Activated naive CD4-positive, alpha-beta T cell treated with anti-CD3 and anti-CD28 coated beads, Interleukin-2, amount 50 U/mL, for 16 hours (primary cell): ENCODE results near the gene ABCA1.
"Not testable (repeated sequence)": the region's sequence is repeated elsewhere in the genome, so short reads cannot be mapped to it uniquely, and the experiment has no call there.

Experiments
- DNase-seq: peaks from one replicate; pipeline ENCODE4 v3.0.0-alpha.2; 2020

ABCA1 gene

DNA sequence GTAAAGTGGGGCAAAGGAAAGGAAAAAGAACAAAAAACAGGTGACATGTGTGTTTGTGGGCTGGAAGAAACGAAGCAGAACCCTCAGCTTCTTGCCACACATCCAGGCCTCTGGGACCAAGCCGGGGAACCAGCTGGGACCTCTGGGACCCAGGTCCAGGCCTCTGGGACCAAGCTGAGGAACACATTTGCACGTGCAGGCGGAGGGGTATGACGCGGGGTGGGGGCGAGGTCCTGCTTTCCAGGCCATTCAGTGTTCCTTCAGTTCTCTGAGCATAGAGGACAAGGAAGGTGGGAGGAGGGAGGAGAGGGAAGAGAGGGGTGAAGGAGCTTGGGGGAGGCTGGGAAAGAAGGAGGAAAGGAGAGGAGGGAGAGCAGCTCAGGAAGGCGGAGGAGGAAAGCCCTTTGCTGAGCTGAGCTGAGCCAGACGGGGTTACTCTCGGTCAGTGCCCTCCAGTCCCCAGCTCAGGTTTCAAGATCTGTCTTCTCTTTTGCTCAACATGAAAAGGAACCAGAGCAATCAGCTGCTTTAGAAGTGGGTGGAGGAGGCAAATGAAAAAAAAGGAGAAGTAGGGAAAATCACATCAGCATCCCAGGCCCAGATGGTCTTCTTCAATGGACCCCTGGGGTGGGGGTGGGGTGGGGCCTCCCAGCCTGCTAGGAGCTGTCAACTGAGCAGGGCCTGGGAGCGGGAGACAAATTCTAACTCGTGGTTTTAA is 59.1 kb downstream of the ABCA1 start:
- DNase-seq, result no peak

DNA sequence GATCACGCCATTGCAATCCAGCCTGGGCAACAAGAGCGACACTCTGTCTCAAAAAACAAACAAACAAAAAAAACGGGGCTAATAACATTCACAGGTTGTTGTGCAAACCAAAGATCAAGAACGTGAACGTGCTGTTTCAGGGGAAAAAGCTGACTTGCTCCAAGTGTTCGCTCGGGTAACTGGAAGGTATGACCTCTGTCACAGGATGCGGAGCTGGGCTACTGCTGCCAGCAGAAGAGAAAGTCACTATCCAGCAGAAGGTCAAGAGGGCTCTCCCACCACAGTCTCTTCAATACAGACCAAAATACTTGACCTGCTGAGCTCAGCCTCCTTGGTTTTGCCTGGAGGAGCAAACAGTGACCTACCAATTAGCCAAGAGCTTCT is 59.7 kb downstream of the ABCA1 start:
- no peak for DNase-seq

DNA sequence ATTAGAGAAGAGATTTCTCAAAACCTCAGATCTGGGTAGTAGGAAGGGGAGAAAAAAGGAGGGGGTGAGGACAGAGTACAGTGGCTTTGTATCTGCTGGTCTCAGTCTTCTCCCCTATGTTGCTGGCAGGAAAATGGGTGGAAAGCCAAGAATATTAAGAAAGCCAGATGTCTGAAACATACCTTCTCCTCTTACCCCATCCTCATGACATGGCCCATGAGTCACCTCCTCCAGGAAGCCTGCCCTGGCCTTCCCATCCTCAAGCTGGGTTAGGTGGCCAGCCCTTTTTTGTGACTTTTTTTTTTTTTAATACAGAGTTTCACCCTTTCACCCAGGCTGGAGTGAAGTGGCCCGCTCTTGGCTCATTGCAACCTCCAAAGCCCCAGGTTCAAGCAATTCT is 61.8 kb downstream of the ABCA1 start:
- no peak for DNase-seq

DNA sequence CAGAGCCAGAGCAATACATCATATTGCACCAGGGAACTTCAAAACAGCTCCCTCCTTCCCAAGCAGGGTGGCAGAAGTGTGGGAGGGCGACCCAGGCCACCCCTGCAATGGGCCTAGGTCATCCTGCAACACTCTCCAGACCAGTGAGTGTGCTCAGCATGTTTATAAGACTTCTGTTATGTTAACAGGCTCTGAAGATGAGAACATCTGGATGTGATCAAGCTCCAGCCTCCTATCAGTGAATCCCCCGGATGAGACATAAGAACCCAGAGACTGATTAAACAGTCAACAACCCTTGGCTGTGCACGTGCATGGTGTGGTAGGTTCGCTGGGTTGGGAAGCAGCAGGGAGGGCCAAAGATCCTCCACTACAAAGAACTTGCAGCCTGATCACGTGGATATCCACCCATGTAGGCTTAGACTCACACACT is 63.3 kb downstream of the ABCA1 start:
- no peak for DNase-seq

DNA sequence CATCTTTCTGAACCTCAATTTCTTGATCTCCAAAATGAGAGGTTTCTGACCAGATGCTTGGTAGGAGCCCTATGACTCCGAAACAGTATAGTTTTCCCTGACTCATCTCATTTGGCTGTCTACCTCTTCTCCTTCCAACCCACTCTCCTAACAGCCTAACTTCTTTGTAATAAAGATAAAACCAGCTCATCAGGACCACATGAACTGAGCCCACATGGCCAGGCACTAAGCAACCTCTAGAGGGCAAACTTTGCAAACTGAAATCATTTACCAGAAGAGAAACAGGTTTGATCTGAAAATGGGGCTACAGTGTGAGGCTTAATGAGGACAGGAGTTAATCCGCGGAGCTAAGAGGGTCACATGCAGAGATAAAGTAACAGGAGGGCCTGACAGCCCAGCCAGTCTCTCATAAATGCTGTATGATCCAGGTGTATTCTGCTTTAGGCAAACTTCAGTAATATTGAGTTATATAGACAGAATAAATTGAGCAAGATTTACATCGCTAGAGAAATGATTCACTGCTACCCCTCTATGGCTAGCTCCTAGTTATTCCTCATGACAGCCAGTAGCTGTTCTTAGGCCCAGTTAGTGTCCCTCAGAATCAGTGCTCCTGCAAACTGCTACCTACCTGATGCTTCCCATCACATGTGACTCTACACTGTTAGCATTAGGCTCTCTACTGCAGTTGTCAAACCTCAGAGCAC is 64.6 kb downstream of the ABCA1 start:
- DNase-seq, result peak; percentile 48

DNA sequence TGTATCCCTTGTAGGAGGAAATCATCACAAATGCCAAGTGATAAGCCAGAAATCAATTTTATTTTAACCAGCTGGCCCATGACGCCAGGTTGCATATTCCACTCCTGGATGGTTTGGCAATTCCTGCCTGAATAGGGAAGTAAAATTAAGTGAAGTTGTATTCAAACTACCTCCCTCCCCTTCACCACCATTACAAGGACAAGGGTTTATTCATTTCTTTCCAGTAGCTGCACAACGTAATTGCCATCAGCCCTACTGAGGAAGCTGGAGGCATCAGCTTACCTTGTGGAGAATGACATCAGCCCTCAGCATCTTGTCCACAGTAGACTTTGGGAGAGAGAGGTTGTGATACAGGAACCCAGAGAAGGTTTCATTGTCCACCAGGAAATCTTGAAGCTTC is 66.6 kb downstream of the ABCA1 start:
- DNase-seq, result no peak

DNA sequence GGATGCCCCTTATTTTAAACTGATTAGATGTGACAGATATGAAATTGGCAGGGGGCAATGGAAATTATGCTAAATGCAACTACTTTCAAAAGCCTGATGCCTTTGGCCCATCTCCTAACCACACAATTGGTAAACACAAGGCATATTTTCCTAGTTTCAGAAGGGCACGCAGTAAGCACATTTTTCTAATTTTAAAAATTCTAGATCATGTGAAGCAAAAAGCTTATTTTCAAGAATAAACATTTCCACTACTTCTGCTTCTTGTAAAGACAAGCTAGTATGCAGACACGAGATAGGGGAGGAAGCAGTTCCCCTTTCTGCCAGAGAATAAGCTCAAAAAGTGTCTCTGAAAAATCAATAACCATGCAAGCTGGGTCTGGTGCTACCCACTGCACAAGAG is 67.7 kb downstream of the ABCA1 start:
- no peak for DNase-seq

DNA sequence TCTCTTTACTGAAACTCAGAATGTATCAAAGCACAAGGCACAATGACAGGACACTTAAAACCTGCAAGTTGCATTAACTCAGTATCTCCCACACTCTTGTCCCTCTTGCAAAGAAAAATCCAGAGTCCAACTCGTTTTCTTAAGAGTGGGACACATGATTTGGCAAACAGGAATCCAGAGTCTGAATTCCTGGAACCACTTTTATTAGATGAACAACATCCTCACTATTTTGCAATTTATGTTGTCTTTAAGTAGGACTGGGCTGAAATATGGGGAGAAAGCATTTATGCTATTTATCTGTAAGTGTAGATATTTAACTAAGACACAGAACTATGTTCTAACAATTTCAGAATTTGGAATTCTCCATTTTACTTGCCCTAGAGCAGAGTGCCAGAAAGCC is 69.1 kb downstream of the ABCA1 start:
- DNase-seq, result no peak

DNA sequence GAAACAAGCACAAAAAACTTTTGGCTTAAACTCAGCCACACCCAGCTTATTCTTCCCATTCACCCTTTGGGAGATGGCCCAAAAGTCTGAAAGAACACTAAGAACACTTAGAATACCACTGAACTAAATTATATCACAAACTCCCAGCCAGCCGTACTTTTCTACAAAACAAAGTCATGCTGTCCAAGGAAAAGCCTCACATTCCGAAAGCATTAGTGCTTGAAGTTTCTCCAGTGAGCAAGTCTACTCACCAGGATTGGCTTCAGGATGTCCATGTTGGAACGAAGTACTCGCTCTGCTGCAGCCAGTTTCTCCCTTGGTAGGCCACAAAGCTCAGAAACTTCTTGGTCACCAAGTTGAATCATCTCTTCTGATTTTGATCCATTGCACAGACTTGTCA is 69.7 kb downstream of the ABCA1 start:
- no peak for DNase-seq

DNA sequence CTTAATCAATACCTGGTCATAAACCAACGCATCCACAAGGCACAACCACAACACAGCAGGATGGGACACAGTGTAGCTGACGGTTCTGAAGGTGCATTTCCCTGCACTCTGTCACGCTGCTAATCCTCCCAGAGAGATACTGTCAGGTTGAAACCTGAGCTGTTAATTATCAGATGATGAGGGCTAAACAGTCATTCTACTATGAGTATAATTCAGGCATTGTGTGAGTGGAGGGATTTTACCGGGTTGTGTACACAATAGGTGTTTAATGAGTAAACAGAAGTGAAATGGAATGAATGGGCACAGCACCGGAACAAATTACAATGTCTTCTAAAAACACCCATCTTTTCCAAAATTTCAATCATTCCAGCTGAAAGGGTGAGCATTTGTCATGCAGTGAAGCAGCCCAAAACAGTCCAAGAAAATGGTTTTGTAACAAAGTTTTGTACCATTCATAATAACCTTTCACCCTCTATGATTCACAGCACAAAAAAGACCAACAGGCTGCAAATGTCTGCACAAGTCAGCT is 71.5 kb downstream of the ABCA1 start:
- no peak for DNase-seq

DNA sequence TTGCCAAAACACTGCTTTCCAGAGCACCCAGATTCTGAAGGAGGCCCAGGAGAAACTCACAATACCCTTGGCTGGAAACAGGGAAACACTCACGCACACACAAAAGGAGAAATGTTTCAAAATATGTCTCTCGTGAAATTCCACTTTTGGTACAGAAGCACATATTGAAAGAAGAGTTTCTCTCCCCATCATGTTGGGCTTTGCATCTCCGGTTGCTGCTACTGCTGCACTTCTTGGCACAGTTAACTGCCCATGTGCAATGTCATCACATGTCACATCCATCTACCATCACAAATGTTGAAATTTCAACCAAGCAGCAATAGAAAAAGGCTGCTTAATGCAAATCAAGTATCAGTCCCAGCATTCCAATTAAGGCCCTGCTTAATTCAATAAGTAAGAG is 72.1 kb downstream of the ABCA1 start:
- DNase-seq, result no peak

DNA sequence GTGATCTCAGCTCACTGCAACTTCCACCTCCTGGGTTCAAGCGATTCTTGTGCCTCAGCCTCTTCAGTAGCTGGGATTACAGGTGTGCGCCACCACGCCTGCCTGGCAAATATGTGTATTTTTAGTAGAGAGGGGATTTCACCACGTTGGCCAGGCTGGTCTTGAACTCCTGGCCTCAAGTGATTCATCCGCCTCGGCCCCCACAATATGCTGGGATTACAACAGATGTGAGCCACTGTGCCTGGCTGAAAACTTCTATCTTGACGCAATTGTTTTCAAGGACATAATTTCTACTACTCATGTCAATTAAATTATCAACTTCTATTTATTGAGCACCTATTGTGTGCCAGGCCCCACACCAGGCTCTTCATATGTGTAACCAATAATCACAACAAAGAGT is 72.7 kb downstream of the ABCA1 start:
- not testable (repeated sequence) for DNase-seq

DNA sequence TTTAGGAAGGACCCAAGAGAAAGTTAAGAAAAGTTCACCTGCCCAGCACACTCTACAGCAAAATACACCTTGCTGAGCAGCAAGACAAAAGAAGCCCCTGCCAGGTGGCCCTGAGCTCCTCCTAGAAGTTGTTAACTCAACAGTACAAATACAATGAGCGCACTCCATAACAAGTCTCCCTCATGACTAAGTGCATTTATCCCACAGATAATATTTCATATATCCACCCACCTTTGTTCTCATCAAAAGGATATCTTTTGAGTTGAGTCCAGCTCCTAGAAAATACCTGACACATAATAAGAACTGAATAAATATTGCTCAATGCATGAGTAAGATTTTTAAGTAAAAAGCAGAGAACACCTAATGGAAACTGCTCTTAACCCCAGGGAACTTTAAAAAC is 73.3 kb downstream of the ABCA1 start:
- no peak for DNase-seq

DNA sequence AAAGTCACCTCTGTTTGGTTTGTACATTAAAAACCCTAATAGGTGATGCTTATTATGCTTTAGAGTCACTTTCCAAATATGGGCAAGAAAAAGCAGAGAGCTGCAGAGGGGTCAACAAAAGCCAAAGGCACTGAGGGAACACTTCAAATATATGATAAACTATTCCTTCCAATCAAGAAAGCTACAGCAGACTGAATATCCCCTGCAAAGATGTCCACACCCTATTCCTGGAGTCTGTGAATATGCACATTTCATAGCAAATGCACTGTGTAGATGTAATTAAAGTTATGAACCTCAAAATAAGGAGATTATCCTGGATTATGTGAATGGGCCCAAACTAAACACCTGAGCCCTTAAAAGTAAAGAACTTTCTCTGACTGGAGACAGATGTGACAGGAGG is 74.3 kb downstream of the ABCA1 start:
- no peak for DNase-seq

DNA sequence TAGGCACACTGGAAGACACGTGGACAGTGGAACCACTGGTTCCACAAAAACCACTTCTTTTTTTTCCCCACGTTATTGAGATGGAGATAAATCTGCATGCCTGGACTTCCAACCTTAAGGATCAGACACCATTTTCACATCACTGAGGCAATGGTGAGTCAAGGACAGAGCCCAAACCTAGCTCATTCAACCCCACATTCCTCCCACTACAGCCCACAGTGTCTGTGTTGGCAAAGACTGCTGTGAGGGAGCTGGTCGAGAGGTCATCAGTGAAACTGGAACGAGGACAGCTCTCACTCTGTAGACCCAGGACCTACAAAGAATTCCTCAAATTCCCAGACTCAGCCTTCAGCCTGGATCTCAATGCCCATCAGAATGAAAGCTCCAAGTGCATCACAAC is 74.8 kb downstream of the ABCA1 start:
- DNase-seq, result no peak

DNA sequence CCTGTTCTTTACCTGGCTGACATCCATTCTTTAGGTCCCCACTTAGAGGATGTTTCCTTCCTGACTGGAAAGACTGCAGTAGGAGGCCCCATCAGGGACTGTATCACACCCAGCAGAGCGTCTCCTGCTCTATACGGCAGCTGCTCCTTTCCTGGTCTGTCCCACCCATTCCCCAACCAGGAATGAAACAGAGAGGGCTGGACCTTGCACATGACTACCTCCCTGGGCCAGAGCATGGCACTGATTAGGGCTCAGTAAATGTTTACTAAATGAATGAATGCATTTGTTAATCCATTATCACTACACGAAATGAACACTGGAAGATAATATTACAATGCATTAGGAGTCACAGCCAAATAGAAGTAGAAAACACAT is 76.4 kb downstream of the ABCA1 start:
- no peak for DNase-seq

DNA sequence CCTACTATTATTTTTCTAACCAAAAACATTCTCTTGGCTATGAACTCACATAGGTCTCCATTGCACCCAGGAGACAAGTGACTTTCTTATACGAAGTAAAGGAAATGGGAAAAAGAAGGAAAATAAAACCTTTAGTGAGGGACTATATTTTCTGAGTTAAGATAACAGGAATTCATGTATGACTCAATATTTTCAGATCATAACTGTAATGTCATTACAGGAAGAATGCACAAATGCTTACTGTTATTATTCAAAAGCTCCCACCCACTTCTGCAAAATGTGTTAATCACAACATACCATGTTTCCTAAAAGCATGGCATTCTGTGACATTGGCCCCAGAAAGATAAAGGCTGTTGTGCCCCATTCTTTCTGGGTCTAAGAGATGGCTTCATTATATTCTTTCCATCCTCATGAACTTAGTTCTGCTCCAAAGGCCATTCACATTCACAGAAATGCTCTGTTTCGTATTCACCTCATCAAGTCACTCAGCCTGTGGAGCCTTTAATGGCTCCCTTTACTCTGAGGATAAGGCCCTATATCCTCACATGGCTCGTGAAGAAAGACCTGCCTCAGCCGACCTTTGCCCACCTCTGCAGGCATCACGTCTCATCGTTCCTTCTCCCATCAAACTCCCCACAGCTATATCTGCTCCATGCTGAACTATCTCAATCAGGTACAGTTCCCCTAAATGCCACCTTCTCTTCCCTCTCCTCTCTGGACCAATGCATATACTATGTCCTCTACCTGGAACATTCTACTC is 77.0 kb downstream of the ABCA1 start:
- DNase-seq, result no peak

DNA sequence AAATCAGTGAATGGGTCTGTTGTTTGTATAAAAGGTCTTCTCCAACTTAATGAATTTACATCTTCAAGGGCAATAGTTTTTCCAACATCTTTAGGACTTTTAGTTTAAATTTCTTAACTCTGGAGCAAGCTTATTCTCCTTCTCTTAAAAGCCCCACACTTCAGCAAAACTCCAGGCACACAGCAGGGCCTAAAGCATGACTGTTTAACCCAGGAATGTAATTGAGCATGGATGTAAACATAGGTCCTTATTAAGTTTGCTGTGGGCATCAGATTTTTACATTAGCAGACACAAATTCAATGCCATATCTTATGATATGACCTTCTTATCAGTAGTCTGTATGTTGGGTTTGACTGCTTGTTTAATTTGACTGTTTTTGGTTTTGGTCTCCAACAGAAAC is 78.9 kb downstream of the ABCA1 start:
- DNase-seq, result no peak

DNA sequence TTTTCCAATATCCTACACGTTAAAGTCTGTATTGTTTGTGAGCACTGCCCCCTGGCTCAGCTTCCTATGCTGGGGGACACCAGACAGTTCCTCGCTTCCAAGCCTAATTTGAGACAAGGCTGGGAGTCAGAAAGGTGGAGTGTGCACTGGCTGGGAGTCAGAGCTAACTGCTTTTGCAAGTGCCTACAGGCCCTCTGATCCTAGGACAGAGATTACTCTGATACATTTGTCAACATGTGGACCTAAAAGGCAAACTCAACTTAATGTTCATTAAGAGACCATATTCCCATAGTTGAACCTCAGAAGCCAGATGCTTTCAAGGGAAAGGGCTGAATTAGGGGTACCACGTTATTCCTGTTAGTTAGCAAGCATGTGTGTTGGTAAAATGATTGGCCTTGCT is 83.2 kb downstream of the ABCA1 start:
- DNase-seq, result no peak

DNA sequence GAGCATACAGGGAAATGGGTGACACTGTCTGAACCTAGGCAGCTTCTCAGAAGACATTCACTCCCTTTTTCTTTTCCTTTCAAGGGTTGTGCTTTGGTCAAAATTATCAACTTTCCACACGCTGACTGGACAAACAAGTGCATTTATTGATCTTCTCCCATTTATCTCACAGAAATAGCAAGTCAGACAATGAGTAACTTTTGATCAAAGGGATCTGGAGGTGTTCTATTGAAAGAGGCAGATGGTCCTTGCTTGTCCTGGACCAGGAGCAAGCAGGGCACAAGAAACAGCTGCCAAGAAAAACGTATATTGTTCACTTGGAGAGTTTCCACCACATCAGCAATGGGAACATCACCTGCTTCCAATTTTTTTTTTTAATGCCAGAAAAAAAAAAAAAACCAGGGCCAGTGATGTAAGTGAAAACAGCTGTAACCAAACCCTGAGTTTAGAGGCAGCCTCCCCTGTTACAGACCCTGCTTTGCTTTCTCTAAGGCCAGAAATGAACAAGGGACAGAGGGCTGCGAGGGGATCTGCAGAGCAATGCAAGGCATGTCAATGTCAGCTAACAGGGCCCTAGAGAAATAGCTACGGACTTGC is 84.2 kb downstream of the ABCA1 start:
- DNase-seq, result no peak

DNA sequence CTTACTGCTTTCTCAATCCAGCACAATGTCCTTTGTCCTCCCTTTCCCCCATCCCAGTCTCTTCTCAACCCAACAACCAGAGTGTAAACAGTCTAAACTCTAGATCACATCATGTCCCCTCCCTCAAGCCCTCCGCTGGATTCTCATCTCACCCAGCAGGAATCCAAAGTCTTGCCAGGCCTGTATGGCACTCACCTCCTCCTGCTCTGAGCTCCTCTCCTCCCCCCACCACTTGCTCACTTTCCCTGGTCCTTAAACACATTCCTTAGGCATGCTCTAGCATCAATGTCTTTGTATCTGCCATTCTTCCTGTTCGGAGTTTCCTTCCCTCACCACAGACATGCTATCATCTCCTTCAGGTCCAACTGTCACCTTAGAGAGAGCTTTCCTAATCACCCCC is 85.3 kb downstream of the ABCA1 start:
- DNase-seq, result no peak

DNA sequence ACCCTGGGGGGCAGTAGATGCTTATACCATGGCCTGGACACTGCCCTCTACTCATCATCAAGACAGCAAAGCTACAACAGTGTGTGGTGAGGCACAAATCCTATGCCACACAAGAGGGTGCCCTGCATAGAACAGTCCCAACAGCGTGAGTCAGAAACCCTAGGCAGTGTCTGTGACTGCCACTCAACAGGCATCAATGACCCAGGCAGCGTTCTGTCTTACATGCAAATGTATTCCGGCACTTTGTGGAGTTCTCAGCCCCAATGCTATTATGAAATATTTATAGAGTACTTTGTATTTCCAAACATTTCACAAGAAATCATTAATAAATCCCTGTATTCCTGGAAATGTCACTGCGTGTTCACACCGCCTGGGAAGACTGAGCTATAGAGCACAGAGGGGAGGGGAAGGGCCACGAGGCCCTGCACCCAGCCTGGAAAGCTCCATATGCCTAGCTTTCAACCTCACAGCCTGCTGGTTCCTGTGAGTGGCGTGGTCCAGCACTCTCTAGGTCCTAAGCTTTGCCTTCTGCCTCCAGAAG is 86.3 kb downstream of the ABCA1 start:
- DNase-seq, result no peak

DNA sequence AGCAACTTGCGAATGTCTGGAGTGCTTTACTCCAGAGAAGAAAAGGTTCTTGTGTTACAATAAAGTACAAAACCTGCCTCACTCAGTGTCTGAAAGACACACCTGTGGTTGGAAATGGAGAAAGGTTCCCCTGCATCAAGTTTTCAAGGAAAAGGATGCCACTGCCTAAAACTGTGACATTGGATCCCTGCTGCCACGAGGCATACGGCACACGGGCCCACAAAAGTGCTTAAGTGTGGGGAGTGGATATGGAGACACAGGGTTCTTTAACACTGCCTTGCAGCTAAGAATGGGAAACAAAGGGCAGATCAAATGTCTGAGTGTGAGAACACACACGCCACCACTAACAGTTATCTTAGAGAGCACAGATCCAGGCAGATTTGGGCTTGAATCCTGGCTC is 89.0 kb downstream of the ABCA1 start:
- DNase-seq, result no peak
